ENCODE measurements around the gene LYPD1.
A peak's percentile ranks its signal among the peaks of the same experiment; 100 is the strongest.

LYPD1 gene

GRCh38 chr2:132632000-132632649 is 37.9 kb downstream of the LYPD1 start:
- no peak for DNase-seq

- no peak for DNase-seq
Measured at GRCh38 chr2:132627536-132627935, 42.5 kb downstream of the LYPD1 start.

GRCh38 chr2:132623096-132623839 is 46.7 kb downstream of the LYPD1 start:
- peak; percentile 8 for DNase-seq

- no peak for DNase-seq
Measured at GRCh38 chr2:132621131-132621875, 48.7 kb downstream of the LYPD1 start.

- DNase-seq: no peak
Measured at GRCh38 chr2:132620115-132620514, 49.9 kb downstream of the LYPD1 start.

GRCh38 chr2:132618734-132619133 is 51.3 kb downstream of the LYPD1 start:
- DNase-seq: no peak

- no peak for DNase-seq
Measured at GRCh38 chr2:132617989-132618388, 52.0 kb downstream of the LYPD1 start.

- DNase-seq: no peak
Measured at GRCh38 chr2:132615329-132616085, 54.5 kb downstream of the LYPD1 start.

- no peak for DNase-seq
Measured at GRCh38 chr2:132611719-132612118, 58.3 kb downstream of the LYPD1 start.

- no peak for DNase-seq
Measured at GRCh38 chr2:132609101-132609890, 60.7 kb downstream of the LYPD1 start.

- no peak for DNase-seq
Measured at GRCh38 chr2:132608311-132608710, 61.7 kb downstream of the LYPD1 start.

- no peak for DNase-seq
Measured at GRCh38 chr2:132607426-132608090, 62.4 kb downstream of the LYPD1 start.

GRCh38 chr2:132606649-132607048 is 63.4 kb downstream of the LYPD1 start:
- no peak for DNase-seq

GRCh38 chr2:132605236-132606180 is 64.5 kb downstream of the LYPD1 start:
- no peak for DNase-seq

- DNase-seq: no peak
Measured at GRCh38 chr2:132604561-132604960, 65.4 kb downstream of the LYPD1 start.

GRCh38 chr2:132599556-132599955 is 70.4 kb downstream of the LYPD1 start:
- DNase-seq: no peak

GRCh38 chr2:132598536-132598935 is 71.5 kb downstream of the LYPD1 start:
- DNase-seq: no peak

GRCh38 chr2:132597831-132598230 is 72.2 kb downstream of the LYPD1 start:
- DNase-seq: no peak

GRCh38 chr2:132597166-132597565 is 72.8 kb downstream of the LYPD1 start:
- no peak for DNase-seq

GRCh38 chr2:132595693-132596092 is 74.3 kb downstream of the LYPD1 start:
- DNase-seq: no peak

GRCh38 chr2:132595186-132595585 is 74.8 kb downstream of the LYPD1 start:
- DNase-seq: no peak

Measured in hematopoietic multipotent progenitor cell treated with erythropoietin and hydrocortisone succinate and interleukin-3 and kit ligand, for 6 days (in vitro differentiated cells).